ENCODE results near the gene SHLD2.
"Not testable (repeated sequence)": the region's sequence is repeated elsewhere in the genome, so short reads cannot be mapped to it uniquely, and the experiment has no call there.

The SHLD2 gene

GRCh38 chr10:87228247-87228646 is 133.2 kb downstream of the SHLD2 start:
- H3K36me3 ChIP-seq (ENCODE audit: insufficient read depth, low read length); H3K9me3 ChIP-seq (ENCODE audit: low read depth, low read length); DNase-seq (ENCODE audit: low read depth, low spot score); H3K4me3 ChIP-seq; H3K27ac ChIP-seq; H3K9ac ChIP-seq (ENCODE audit: insufficient read length): not testable (repeated sequence)

GRCh38 chr10:87229211-87229610 is 134.2 kb downstream of the SHLD2 start:
- not testable (repeated sequence) for H3K36me3 ChIP-seq (ENCODE audit: insufficient read depth, low read length); H3K9me3 ChIP-seq (ENCODE audit: low read depth, low read length); H3K27ac ChIP-seq; DNase-seq (ENCODE audit: low read depth, low spot score); H3K4me3 ChIP-seq; H3K9ac ChIP-seq (ENCODE audit: insufficient read length)

- not testable (repeated sequence) for H3K4me3 ChIP-seq; H3K9me3 ChIP-seq (ENCODE audit: low read depth, low read length); H3K27ac ChIP-seq; H3K9ac ChIP-seq (ENCODE audit: insufficient read length); DNase-seq (ENCODE audit: low read depth, low spot score); H3K36me3 ChIP-seq (ENCODE audit: insufficient read depth, low read length)
Observed at GRCh38 chr10:87234854-87235253, 139.8 kb downstream of the SHLD2 start.

GRCh38 chr10:87237244-87237643 is 142.2 kb downstream of the SHLD2 start:
- not testable (repeated sequence) for H3K9ac ChIP-seq (ENCODE audit: insufficient read length); H3K9me3 ChIP-seq (ENCODE audit: low read depth, low read length); H3K36me3 ChIP-seq (ENCODE audit: insufficient read depth, low read length); H3K27ac ChIP-seq; DNase-seq (ENCODE audit: low read depth, low spot score); H3K4me3 ChIP-seq

- H3K9ac ChIP-seq (ENCODE audit: insufficient read length); H3K27ac ChIP-seq; DNase-seq (ENCODE audit: low read depth, low spot score); H3K4me3 ChIP-seq; H3K36me3 ChIP-seq (ENCODE audit: insufficient read depth, low read length); H3K9me3 ChIP-seq (ENCODE audit: low read depth, low read length): not testable (repeated sequence)
Observed at GRCh38 chr10:87239346-87239808, 144.4 kb downstream of the SHLD2 start.

Data from SK-N-MC (cell line).